HG03432 (cell line): ENCODE data around the gene BRINP3.

Experiments
- ATAC-seq: cut with Tn5 transposase; IDR thresholded peaks from one replicate; pipeline ENCODE4 v1.9.1; 2021; ENCODE audit warnings: mild to moderate bottlenecking, moderate library complexity; ENCODE audit not compliant: unreplicated experiment

The BRINP3 gene

GRCh38 chr1:190453550-190453949 is 24.1 kb downstream of the BRINP3 start:
- no peak for ATAC-seq

DNA sequence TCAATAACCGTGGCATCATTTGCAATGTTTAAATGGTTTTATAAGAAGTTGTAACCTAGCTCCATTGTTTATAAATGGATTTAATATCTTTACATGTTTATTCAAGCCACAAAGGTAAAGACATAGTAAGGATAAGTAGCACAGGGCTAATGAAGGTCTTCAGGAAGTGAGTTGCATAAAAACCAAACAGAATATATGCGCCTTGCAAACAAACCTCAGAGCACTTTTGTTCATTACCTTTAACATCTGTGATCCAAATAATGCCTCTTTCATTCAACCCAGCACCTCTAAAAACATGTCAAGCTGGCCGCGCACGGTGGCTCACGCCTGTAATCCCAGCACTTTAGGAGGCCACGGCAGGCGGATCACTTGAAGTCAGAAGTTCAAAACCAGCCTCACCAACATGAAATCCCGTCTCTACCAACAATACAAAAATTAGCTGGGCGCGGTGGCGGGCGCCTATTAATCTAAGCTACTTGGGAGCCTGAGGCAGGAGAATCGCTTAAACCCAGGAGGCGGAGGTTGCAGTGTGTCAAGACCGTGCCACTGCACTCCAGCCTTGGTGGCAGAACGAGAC is 25.3 kb downstream of the BRINP3 start:
- ATAC-seq = no peak

- ATAC-seq = no peak
Measured at GRCh38 chr1:190444464-190444863, 33.2 kb downstream of the BRINP3 start.

GRCh38 chr1:190439447-190439846 is 38.2 kb downstream of the BRINP3 start:
- no peak for ATAC-seq

- ATAC-seq = peak; percentile 69
Measured at GRCh38 chr1:190436615-190437014, 41.0 kb downstream of the BRINP3 start.

- no peak for ATAC-seq
Measured at GRCh38 chr1:190429932-190430331, 47.7 kb downstream of the BRINP3 start.

- no peak for ATAC-seq
Measured at GRCh38 chr1:190429141-190429540, 48.5 kb downstream of the BRINP3 start.

- ATAC-seq = no peak
Measured at GRCh38 chr1:190416239-190416638, 61.4 kb downstream of the BRINP3 start.

DNA sequence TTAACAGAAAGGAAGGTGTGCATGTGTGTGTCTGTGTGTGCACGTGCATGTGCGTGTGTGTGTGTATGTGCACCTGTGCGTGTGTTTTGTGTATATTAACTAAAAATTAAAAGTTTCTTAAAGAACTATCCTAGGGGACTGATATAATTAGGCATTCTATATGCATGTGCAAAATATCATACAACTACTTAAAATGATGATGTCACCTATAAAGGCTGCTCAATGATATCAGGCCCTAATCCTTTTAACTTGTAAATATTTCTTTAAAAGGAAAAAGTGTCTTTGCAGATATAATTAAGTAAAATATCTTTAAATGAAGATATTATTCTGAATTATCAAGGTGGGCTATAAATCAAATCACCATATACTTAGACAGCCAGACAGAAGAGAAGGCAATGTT is 64.5 kb downstream of the BRINP3 start:
- no peak for ATAC-seq

- ATAC-seq = no peak
Measured at GRCh38 chr1:190403402-190403801, 74.3 kb downstream of the BRINP3 start.

- peak; percentile 55 for ATAC-seq
Measured at GRCh38 chr1:190399233-190399632, 78.4 kb downstream of the BRINP3 start.

- no peak for ATAC-seq
Measured at GRCh38 chr1:190391582-190391981, 86.1 kb downstream of the BRINP3 start.

GRCh38 chr1:190377991-190378390 is 99.7 kb downstream of the BRINP3 start:
- ATAC-seq = no peak

- peak; percentile 38 for ATAC-seq
Measured at GRCh38 chr1:190377294-190377693, 100.4 kb downstream of the BRINP3 start.

- ATAC-seq = no peak
Measured at GRCh38 chr1:190376044-190376443, 101.6 kb downstream of the BRINP3 start.

DNA sequence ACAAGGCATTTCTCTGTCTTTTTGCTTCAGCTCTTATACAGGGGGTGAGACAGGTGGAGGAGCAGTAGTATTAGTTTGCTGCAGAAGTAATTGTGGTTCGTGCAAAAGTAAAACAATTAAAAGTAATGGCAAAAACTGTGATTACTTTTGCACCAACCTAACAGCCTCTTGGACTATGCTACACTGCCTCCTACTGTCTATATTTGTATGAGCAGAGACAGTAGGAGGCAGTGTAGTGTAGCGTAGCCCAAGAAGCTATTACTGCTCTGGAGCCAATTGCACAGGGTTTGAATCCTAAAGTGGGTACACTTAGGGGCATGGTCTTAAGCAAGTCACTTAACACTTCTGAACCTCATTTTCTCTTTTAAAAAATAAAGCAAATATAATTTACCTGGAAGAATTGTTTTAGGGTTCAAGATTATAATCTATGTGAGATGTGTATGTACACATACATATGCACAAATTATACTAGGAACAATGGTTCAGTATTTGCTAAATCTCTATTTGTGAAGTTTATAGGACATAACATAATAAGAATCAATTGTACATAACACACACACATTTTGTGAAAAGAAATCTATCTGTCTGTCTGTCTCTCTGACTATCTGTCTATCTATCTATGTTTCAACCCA is 103.8 kb downstream of the BRINP3 start:
- ATAC-seq = peak; percentile 89

DNA sequence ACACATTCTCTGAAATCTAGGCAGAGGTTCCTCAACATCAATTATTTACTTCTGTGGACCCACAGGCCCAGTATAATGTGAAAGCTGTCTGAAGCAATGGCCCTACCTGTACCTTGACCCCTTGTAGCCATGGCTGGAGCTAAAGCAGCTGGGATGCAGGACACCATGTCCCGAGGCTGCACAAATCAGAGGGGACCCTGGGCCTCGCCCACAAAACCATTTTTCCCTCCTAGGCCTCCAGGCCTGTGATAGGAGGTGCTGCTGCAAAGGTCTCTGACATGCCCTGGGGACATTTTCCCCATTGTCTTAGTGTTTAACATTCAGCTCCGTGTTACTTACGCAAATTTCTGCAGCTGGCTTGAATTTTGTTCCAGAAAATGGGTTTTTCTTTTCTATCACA is 110.5 kb downstream of the BRINP3 start:
- ATAC-seq = no peak

DNA sequence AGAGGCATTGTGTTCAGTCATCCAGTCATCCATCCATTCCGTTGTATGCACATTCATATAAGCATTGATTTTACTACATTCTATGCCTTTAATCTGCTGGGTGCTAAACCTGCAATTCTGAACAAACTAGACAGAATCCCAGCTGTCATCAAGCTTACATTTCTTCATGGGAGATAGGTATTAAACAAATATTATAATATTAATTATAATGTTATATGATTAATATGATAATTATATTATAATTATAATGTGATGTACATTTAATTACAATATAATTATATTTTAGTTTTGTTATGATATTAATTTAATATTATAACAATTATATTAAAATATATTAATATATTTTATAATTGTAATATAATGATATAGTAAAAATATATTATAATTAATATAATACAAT is 112.4 kb downstream of the BRINP3 start:
- ATAC-seq = no peak

GRCh38 chr1:190353538-190354101 is 124.0 kb downstream of the BRINP3 start:
- no peak for ATAC-seq

DNA sequence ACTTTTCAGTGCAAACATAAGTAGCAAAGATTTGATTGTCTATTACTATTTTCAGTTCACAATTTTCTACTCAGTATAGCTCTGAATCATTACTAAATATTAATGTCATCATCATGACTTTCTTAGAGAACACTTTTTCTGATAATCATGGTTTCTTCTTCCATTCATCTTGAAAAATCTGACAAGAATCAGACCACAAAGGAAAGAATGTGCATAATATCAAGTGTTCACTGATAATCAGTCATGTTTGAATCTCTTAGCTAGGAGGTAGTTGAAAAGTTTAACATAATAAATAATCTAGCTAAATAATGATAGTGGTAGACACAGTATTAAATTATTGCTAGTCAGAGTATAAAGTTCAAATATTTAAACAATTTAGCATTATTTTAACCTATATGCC is 133.2 kb downstream of the BRINP3 start:
- ATAC-seq = no peak

DNA sequence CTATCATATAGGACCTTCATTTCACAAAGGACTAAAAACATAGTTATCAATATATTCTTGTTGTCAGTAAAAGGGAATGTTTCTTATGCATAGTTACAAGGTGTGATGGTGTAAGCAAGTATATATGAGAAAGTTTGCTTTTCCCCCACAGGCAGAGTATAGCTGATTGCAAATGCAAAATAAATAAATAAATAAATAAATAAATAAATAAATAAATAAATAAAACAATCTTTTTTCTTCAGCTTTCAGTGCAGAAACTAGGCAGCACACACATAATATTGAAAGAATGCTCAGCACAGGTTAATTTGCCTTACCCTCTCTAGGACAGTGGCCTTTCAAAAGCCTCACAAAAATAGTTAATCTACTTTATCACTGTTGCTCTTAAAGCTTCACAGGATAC is 138.8 kb downstream of the BRINP3 start:
- no peak for ATAC-seq

DNA sequence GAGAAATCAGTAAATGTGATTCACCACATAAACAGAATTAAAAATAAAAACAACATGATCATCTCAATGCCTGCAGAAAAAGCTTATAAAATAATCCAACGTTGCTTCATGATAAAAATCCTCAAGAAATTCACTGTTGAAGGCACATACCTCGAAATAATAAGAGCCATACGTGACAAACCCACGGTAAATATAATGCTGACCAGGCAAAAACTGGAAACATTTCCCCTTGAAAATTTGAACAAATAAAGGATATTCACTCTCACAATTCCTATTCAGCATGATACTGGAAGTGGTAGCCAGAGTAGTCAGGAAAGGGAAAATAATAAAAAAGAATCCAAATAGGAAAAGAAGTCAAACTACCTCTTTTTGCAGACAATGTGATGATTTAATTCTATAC is 148.8 kb downstream of the BRINP3 start:
- ATAC-seq = no peak

DNA sequence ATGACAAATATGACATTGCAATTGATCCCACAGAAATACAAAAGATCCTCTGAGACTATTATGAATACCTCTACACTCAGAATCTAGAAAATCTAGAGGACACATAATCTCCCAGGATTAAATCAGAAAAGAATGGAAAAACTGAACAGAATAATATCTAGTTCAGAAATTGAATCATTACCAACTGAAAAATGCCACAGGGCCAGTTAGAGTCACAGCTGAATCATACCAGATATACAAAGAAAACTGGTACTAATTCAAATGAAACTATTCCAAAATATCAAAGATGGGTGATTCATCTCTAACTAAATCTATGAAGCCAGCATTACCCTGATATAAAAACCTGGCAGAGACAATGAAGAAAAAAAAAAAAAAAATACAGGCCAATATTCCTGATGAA is 149.3 kb downstream of the BRINP3 start:
- ATAC-seq = no peak
